ENCODE data around the gene SLC9A6.
"Not testable (repeated sequence)": the region's sequence is repeated elsewhere in the genome, so short reads cannot be mapped to it uniquely, and the experiment has no call there.

The SLC9A6 gene

DNA sequence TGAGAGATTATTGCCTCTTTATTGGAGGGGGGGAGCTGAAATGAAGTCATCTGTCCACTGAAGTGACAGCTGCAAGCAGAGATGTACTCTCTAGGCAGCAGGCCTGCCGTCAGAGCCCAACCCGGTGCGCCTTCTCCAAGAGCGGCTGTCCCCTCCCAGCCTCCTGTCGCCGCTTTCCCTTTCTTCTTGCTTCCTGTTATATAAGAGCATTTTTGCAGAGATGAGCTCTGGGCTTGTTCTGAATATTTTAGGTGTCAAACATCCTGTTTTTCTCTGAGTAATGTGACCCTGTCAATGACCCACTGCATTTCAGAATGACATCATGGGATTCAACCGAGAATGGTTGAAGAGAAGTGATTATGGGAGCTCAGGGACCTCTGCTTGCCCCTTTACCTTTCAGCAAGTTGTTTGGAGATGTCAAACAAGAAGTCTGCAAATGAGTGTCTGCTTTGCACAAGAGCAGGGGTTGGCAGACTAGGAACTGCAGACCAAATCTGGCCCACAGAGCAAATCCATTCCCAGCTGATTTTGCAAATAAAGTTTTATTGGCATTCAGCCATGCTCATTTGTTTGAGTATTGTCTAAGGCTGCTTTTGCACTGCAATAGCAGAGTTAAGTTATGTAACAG, 79.9 kb downstream of the SLC9A6 start:
- DNase-seq: no peak

DNA sequence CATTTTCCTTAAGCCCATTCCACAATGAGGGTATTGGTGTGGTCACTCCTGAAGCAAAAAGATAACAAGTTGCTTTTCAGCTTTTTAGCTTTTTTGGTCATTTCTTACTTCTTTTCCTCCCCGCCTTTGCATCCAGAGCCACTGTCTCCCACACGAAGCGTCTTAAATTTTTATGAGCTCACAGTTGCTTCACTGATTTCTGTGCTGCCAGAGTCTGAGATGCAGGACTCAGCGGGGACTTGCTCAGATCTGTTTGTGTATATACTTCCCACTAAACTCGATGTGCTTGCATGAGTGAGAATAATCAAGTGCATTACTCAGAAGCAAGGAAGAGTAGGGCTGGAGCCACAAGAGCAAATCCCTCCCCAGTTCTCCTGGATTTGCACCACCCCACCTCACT, 81.9 kb downstream of the SLC9A6 start:
- DNase-seq: no peak

DNA sequence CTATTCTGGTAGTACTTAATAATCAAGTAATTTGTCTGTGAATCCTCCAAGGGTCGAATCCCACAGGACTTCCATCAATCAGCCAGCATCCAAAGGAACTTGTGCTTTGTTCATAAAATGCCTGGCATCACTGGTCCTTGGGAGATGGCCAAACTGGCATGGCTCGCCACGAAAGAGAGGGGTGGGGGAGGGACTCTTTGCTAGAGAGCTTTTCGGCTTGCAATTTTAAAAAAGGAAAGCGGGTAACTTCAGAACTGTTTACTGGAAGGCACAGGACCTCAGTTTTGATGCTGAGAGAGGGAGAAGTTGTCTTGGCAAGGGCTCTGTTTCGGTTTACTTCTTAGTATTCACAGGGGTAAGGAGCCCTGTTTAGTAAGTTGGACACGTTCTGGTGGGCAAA, 82.7 kb downstream of the SLC9A6 start:
- DNase-seq: no peak

DNA sequence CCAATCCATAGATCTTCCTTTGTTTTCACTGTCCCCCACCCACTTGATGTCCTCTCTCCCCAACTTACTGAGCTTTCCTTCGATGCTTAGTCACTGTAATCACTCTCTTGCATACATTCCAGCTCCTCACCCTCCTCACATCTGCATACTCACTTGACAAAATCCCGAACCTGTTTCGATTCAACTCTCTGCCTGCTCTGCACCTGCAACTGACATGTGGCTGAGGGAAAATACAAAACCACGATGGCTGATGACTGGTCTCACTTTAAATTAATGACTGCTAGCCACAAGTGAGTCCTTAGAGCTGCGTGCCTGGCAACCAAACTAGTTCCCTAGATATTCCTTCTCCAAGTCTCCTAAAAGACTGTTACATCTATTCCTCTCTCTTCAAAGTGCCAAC, 91.7 kb downstream of the SLC9A6 start:
- DNase-seq: no peak

DNA sequence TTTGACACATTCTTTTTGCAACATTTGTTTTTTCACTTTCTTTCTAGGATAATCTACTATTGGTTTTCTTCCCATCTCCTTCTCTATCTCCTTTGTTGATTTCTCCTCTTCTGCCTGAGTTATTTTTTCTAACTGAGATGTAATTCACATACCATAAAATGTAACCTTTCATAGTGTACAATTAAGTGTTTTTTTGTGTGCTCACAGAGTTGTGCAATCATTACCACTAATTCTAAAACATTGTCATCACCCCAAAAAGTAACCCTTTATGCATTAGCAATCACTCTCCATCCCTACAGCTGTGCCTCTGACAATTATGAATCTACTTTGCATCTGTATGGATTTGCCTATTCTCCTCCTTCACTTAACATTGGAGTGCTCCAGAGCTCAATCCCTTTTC, 95.5 kb downstream of the SLC9A6 start:
- no peak for DNase-seq

DNA sequence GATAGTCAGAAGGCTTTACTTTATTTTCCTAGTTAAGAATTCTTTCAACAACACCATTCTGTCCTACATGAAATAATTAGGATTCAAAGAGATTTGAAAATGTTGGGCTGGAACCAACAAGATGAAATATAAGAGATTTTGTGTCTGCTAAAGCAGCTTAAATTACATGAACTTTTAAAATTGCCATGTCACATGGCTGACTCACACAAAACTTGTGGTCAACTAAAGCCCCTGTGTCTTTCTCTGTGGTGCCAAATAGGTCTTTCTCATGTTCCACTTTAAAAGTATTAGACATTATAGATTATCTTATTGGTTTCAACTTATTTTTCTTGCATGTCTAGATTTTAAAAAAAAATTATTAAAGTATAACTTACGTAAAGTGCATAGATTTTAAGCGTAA, 101.3 kb downstream of the SLC9A6 start:
- no peak for DNase-seq

DNA sequence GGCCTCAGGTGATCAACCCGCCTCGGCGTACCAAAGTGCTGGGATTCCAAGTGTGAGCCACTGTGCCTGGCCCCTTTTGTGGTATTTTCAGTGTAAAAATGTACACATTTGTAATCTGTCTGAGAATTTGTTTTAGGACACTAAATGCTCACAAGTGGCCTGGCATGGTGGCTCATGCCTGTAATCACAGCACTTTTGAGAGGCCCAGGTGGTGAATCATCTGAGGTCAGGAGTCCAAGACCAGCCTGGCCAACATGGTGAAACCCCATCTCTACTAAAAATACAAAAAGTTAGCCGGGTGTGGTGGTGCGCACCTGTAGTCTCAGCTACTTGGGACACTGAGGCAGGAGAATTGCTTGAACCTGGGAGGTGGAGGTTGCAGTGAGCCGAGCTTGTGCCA, 106.7 kb downstream of the SLC9A6 start:
- not testable (repeated sequence) for DNase-seq

DNA sequence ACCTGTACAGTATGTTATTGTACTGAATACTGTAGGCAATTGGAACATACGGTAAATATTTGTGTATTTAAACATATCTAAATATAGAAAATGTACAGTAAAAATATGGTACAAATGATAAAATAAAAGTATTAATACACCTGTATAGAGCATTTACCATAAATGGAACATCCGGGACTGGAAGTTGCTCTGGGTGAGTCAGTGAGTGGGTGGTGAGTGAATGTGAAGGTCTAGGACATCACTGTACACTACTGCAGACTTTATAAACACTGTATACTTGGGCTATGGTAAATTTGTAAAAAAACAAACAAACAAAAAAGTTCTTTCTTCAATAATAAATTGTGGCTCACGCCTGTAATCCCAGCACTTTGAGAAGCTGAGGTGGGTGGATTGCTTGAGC, 109.7 kb downstream of the SLC9A6 start:
- DNase-seq: no peak
